ENCODE results near the gene CCDC85B.

Gene CCDC85B

GRCh38 chr11:65885231-65885630 is 5.2 kb upstream of the CCDC85B start:
- Histone ChIP-seq H3K18ac (ENCODE audit: low read length) (no peak overlapping the region), H3K9ac (ENCODE audit: low read length) (no peak overlapping the region), H3K9me3 (ENCODE audit: insufficient read depth, low read depth, low read length) (no peaks in the 10 kb centered on the region), H3K36me3 (ENCODE audit: control insufficient read depth in 1 of 2, insufficient read depth in 2 of 2, low read length in 2 of 2) (peaks cover 46 to 49% of the 10 kb centered on the region in 2 experiments), H2AFZ (ENCODE audit: insufficient read depth, low read length, poor library complexity) (no peak overlapping the region), H2BK12ac (ENCODE audit: low read length) (no peak overlapping the region), H3K4me2 (ENCODE audit: low read length) (no peak overlapping the region), H3K4ac (ENCODE audit: low read depth, low read length) (no peak overlapping the region), H3K27me3 (ENCODE audit: insufficient read depth, low read length) (no peaks in the 10 kb centered on the region), H4K12ac (ENCODE audit: low read depth, low read length) (no peak overlapping the region), H3K4me1 (ENCODE audit: control insufficient read depth in 1 of 2, insufficient read depth in 2 of 2, low read length in 2 of 2) (peaks cover 12 to 20% of the 10 kb centered on the region in 2 experiments), H2AK5ac (ENCODE audit: low read length) (no peak overlapping the region), H2BK5ac (ENCODE audit: low read depth, low read length, poor library complexity) (no peak overlapping the region), H2BK120ac (ENCODE audit: insufficient read depth, low read length, poor library complexity) (no peak overlapping the region), H3K23ac (ENCODE audit: low read length) (no peak overlapping the region), H3K79me1 (ENCODE audit: low read length) (peaks cover 14% of the 10 kb centered on the region), H3K79me2 (ENCODE audit: control insufficient read depth, insufficient read depth, low read length, poor library complexity) (peaks cover 2% of the 10 kb centered on the region), H3K14ac (ENCODE audit: low read length) (no peak overlapping the region), H3K4me3 (ENCODE audit: low read depth, low read length) (no peak overlapping the region), H4K91ac (ENCODE audit: low read depth, low read length) (no peak overlapping the region), H3K27ac (ENCODE audit: low read depth, low read length) (no peak overlapping the region), H4K8ac (ENCODE audit: low read depth, low read length) (no peak overlapping the region)
- no peak for DNase-seq
- WGBS (ENCODE audit: extremely low coverage, insufficient coverage, insufficient read length) = no CpG with 5 or more reads among the region's 7 CpGs

GRCh38 chr11:65885808-65886536 is 4.5 kb upstream of the CCDC85B start:
- H2AK5ac ChIP-seq (ENCODE audit: low read length) = no peak overlapping the region
- WGBS (ENCODE audit: extremely low coverage, insufficient coverage, insufficient read length) = no CpG with 5 or more reads among the region's 12 CpGs

GRCh38 chr11:65886826-65887722 is 3.4 kb upstream of the CCDC85B start:
- Histone ChIP-seq H4K12ac (ENCODE audit: low read depth, low read length) (peak overlapping the region; percentile 44), H2BK5ac (ENCODE audit: low read depth, low read length, poor library complexity) (no peak overlapping the region), H3K27ac (ENCODE audit: low read depth, low read length) (no peak overlapping the region), H3K9me3 (ENCODE audit: insufficient read depth, low read depth, low read length) (no peaks in the 10 kb centered on the region), H4K8ac (ENCODE audit: low read depth, low read length) (peak overlapping the region; percentile 86), H3K4ac (ENCODE audit: low read depth, low read length) (no peak overlapping the region), H3K4me3 (ENCODE audit: low read depth, low read length) (no peak overlapping the region), H3K27me3 (ENCODE audit: insufficient read depth, low read length) (no peaks in the 10 kb centered on the region), H3K9ac (ENCODE audit: low read length) (no peak overlapping the region), H3K36me3 (ENCODE audit: control insufficient read depth in 1 of 2, insufficient read depth in 2 of 2, low read length in 2 of 2) (peaks cover 43 to 44% of the 10 kb centered on the region in 2 experiments), H4K91ac (ENCODE audit: low read depth, low read length) (peak overlapping the region; percentile 63), H3K79me1 (ENCODE audit: low read length) (peaks cover 24% of the 10 kb centered on the region), H2AFZ (ENCODE audit: insufficient read depth, low read length, poor library complexity) (no peak overlapping the region), H2AK5ac (ENCODE audit: low read length) (no peak overlapping the region), H3K18ac (ENCODE audit: low read length) (no peak overlapping the region), H3K79me2 (ENCODE audit: control insufficient read depth, insufficient read depth, low read length, poor library complexity) (peaks cover 11% of the 10 kb centered on the region), H3K4me1 (ENCODE audit: control insufficient read depth in 1 of 2, insufficient read depth in 2 of 2, low read length in 2 of 2) (peaks cover 13 to 26% of the 10 kb centered on the region in 2 experiments), H3K4me2 (ENCODE audit: low read length) (peak overlapping the region; percentile 78), H3K23ac (ENCODE audit: low read length) (no peak overlapping the region), H2BK12ac (ENCODE audit: low read length) (no peak overlapping the region), H2BK120ac (ENCODE audit: insufficient read depth, low read length, poor library complexity) (no peak overlapping the region), H3K14ac (ENCODE audit: low read length) (no peak overlapping the region)
- no peak for DNase-seq
- WGBS (ENCODE audit: extremely low coverage, insufficient coverage, insufficient read length) = no CpG with 5 or more reads among the region's 14 CpGs

More at GRCh38 chr11:65885808-65886536, 4.5 kb upstream of the CCDC85B start:
- H3K14ac ChIP-seq (ENCODE audit: low read length) = no peak overlapping the region
- no peak overlapping the region for H3K27ac ChIP-seq (ENCODE audit: low read depth, low read length)
- no peaks in the 10 kb centered on the region for H3K27me3 ChIP-seq (ENCODE audit: insufficient read depth, low read length)
- no peak overlapping the region for H3K4me3 ChIP-seq (ENCODE audit: low read depth, low read length)
- DNase-seq = no peak
- no peak overlapping the region for H2BK5ac ChIP-seq (ENCODE audit: low read depth, low read length, poor library complexity)
- H3K4me2 ChIP-seq (ENCODE audit: low read length) = no peak overlapping the region
- H3K9me3 ChIP-seq (ENCODE audit: insufficient read depth, low read depth, low read length) = no peaks in the 10 kb centered on the region
- no peak overlapping the region for H4K91ac ChIP-seq (ENCODE audit: low read depth, low read length)
- no peak overlapping the region for H4K8ac ChIP-seq (ENCODE audit: low read depth, low read length)
- H3K18ac ChIP-seq (ENCODE audit: low read length) = no peak overlapping the region
- peaks cover 13 to 19% of the 10 kb centered on the region in 2 experiments for H3K4me1 ChIP-seq (ENCODE audit: control insufficient read depth in 1 of 2, insufficient read depth in 2 of 2, low read length in 2 of 2)
- H3K79me2 ChIP-seq (ENCODE audit: control insufficient read depth, insufficient read depth, low read length, poor library complexity) = peaks cover 7% of the 10 kb centered on the region
- H4K12ac ChIP-seq (ENCODE audit: low read depth, low read length) = no peak overlapping the region
- H2BK120ac ChIP-seq (ENCODE audit: insufficient read depth, low read length, poor library complexity) = no peak overlapping the region
- H3K4ac ChIP-seq (ENCODE audit: low read depth, low read length) = no peak overlapping the region
- no peak overlapping the region for H2BK12ac ChIP-seq (ENCODE audit: low read length)
- H3K9ac ChIP-seq (ENCODE audit: low read length) = no peak overlapping the region
- peaks cover 19% of the 10 kb centered on the region for H3K79me1 ChIP-seq (ENCODE audit: low read length)
- no peak overlapping the region for H2AFZ ChIP-seq (ENCODE audit: insufficient read depth, low read length, poor library complexity)
- peaks cover 46 to 49% of the 10 kb centered on the region in 2 experiments for H3K36me3 ChIP-seq (ENCODE audit: control insufficient read depth in 1 of 2, insufficient read depth in 2 of 2, low read length in 2 of 2)
- H3K23ac ChIP-seq (ENCODE audit: low read length) = no peak overlapping the region

- Histone ChIP-seq H2AK5ac (ENCODE audit: low read length) (peak overlapping the region; percentile 14), H3K14ac (ENCODE audit: low read length) (peak overlapping the region; percentile 67), H3K79me2 (ENCODE audit: control insufficient read depth, insufficient read depth, low read length, poor library complexity) (peaks cover 11% of the 10 kb centered on the region), H3K36me3 (ENCODE audit: control insufficient read depth in 1 of 2, insufficient read depth in 2 of 2, low read length in 2 of 2) (peaks cover 36 to 40% of the 10 kb centered on the region in 2 experiments), H3K4ac (ENCODE audit: low read depth, low read length) (no peak overlapping the region), H4K8ac (ENCODE audit: low read depth, low read length) (peak overlapping the region; percentile 86), H3K9me3 (ENCODE audit: insufficient read depth, low read depth, low read length) (no peaks in the 10 kb centered on the region), H3K9ac (ENCODE audit: low read length) (peak overlapping the region; percentile 29), H4K91ac (ENCODE audit: low read depth, low read length) (peak overlapping the region; percentile 63), H2BK5ac (ENCODE audit: low read depth, low read length, poor library complexity) (no peak overlapping the region), H2BK12ac (ENCODE audit: low read length) (peak overlapping the region; percentile 19), H3K18ac (ENCODE audit: low read length) (peak overlapping the region; percentile 87), H3K4me2 (ENCODE audit: low read length) (peak overlapping the region; percentile 78), H3K23ac (ENCODE audit: low read length) (no peak overlapping the region), H3K4me1 (ENCODE audit: control insufficient read depth in 1 of 2, insufficient read depth in 2 of 2, low read length in 2 of 2) (peaks cover 13 to 26% of the 10 kb centered on the region in 2 experiments), H3K79me1 (ENCODE audit: low read length) (peaks cover 24% of the 10 kb centered on the region), H3K4me3 (ENCODE audit: low read depth, low read length) (peak overlapping the region; percentile 92), H2AFZ (ENCODE audit: insufficient read depth, low read length, poor library complexity) (peak overlapping the region; percentile 78), H4K12ac (ENCODE audit: low read depth, low read length) (peak overlapping the region; percentile 4), H2BK120ac (ENCODE audit: insufficient read depth, low read length, poor library complexity) (peak overlapping the region; percentile 54), H3K27me3 (ENCODE audit: insufficient read depth, low read length) (no peaks in the 10 kb centered on the region), H3K27ac (ENCODE audit: low read depth, low read length) (peak overlapping the region; percentile 74)
- WGBS (ENCODE audit: extremely low coverage, insufficient coverage, insufficient read length) = no CpG with 5 or more reads among the region's 23 CpGs
- DNase-seq = no peak
Measured at GRCh38 chr11:65887723-65888162, 2.7 kb upstream of the CCDC85B start.

All from trophoblast cell (in vitro differentiated cells and primary cell).